IPS-18c (cell line): ENCODE measurements around the gene STK32C.
A peak's percentile ranks its signal among the peaks of the same experiment; 100 is the strongest.
"Not testable (repeated sequence)": the region's sequence is repeated elsewhere in the genome, so short reads cannot be mapped to it uniquely, and the experiment has no call there.

Experiments used
- H3K4me3 ChIP-seq: 2 replicates; pipeline ENCODE4 v1.7.0; 2013; ENCODE audit warnings: low read depth, mild to moderate bottlenecking, low read length, moderate library complexity; ENCODE audit not compliant: insufficient read depth
- H3K9me3 ChIP-seq: one replicate; pipeline ENCODE4 v1.6.1; 2013; ENCODE audit warnings: mild to moderate bottlenecking, low read length, moderate library complexity; ENCODE audit not compliant: control insufficient read depth, insufficient read depth

STK32C gene

GRCh38 chr10:132342553-132342952 lies 34.8 kb upstream of the STK32C start:
- no peak overlapping the region for H3K4me3 ChIP-seq

GRCh38 chr10:132341781-132342180 lies 34.0 kb upstream of the STK32C start:
- Histone ChIP-seq H3K9me3 (no peaks in the 10 kb centered on the region), H3K4me3 (no peak overlapping the region)

More at GRCh38 chr10:132342553-132342952, 34.8 kb upstream of the STK32C start:
- no peaks in the 10 kb centered on the region for H3K9me3 ChIP-seq

GRCh38 chr10:132341017-132341416 lies 33.3 kb upstream of the STK32C start:
- H3K9me3 ChIP-seq = no peaks in the 10 kb centered on the region
- H3K4me3 ChIP-seq = no peak overlapping the region

DNA sequence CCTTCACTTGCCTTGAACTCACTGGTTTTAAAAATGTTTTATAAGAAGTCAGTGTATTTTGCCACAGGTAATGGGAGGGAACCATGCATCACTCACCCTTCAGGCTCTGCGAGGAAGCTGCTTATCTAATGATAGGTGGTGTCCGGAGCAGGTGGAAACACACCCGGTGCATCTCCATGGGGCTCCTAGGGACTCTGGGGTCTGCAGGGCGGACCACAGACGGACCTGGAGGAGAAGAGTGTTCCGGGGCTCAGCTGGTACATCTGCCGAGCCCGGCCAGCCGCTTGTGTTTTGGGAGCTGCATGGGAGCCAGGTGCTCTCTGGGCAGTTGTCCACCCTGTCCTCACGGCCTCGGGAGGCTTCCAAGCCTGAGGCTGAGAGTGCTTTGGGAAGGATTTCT lies 31.5 kb upstream of the STK32C start:
- no peaks in the 10 kb centered on the region for H3K9me3 ChIP-seq
- H3K4me3 ChIP-seq = no peak overlapping the region

- Histone ChIP-seq H3K9me3 (no peaks in the 10 kb centered on the region), H3K4me3 (no peak overlapping the region)
These were observed 31.1 kb upstream of the STK32C start for GRCh38 chr10:132338876-132339275.

DNA sequence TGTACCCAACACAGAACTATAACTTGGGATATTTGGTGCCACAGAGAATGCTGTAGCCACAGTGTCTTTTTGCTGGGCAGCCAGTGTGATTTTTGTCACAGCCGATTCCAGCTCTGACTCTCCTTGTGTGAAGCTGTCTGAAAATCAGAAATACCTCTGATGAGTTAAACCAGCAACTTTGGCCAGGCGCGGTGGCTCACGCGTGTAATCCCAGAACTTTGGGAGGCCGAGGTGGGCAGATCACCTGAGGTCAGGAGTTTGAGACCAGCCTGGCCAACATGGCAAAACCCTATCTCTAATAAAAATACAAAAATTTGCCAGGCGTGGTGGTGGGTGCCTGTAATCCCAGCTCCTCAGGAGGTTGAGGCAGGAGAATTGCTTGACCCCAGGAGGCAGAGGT lies 30.1 kb upstream of the STK32C start:
- not testable (repeated sequence) for H3K9me3 ChIP-seq, H3K4me3 ChIP-seq

DNA sequence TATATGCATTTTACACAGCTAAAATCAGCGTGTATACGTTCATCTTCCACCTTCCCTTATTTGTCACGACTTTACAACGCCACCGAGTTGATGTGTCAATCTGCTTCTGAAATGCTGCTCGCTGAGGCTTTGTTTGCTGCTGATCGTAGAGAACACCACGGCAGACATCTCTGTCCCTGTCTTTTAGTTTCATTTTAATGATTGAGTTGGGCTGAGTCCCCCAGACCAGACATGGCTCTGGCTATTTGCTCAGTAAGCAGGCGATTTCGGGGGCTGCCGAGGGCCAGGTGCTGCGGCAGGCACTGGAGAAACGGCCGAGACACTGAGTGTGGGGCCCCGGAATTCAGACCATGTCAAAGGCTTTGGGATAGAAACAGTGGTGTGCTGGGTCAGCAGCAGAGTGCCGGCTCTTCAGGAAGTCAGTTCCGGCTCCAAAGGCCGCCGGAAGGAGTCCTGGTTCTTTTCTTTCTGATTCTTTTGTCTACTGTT lies 29.2 kb upstream of the STK32C start:
- no peaks in the 10 kb centered on the region for H3K9me3 ChIP-seq
- no peak overlapping the region for H3K4me3 ChIP-seq

GRCh38 chr10:132336064-132336746 lies 28.5 kb upstream of the STK32C start:
- Histone ChIP-seq H3K4me3 (no peak overlapping the region), H3K9me3 (no peaks in the 10 kb centered on the region)

DNA sequence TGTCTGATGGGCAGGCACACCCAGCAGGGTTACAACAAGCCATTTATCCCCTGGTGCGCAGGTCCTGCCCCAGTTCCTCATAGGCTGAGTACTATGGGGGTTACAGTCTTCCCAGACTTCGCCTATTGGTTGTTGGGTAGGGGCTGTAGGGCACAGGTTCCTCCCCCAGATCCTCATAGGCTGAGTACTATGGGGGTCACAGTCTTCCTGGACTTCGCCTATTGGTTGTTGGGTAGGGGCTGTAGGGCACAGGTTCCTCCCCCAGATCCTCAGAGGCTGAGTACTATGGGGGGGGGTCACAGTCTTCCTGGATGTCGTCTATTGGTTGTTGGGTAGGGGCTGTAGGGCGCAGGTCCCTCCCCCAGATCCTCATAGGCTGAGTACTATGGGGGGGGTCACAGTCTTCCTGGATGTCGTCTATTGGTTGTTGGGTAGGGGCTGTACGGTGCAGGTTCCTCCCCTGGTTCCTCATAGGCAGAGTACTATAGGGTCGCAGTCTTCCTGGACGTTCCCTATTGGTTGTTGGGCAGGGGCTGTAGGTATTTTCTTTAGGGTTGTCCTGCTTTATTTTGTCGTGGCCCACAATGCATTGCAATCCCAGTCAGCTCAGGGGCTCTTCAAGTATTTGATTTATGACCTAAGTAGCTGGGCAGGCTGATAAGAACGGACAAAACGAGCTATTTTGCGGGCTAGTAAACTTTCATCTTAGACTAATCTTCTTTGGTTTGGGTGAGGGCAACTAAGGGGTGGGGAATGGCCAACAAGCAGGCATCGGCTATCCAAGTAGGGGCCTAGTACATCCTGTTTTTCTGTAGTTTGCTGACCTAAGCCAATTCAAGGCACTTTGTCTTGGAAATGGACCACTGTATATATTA lies 27.7 kb upstream of the STK32C start:
- H3K4me3 ChIP-seq = no peak overlapping the region
- no peaks in the 10 kb centered on the region for H3K9me3 ChIP-seq

DNA sequence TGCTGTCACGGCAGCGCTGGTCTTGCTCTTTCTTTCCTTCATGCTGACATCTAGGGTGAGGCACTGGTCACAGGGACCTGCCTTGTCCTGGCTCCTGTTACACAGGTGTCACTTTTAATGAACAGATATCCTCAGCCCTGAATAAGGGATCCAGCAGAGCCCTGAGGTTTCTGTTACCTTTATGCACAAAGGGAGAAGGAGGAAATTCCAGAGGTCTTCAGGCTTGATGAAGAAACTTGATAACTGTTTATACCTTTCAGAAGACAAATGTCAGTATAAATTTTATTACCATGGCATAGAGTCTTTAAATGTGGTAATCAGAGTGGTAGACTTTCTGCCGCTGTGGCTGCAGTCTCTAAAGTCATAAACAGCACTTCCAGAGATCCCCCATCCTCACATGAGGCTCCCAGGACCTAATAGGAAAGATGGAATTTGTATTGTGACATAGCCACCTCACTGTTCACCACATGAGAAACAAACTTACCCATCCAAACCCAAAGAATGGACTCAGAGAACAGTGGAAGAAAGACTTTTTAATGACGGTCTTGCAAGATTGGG lies 27.0 kb upstream of the STK32C start:
- Histone ChIP-seq H3K9me3 (no peaks in the 10 kb centered on the region), H3K4me3 (no peak overlapping the region)

DNA sequence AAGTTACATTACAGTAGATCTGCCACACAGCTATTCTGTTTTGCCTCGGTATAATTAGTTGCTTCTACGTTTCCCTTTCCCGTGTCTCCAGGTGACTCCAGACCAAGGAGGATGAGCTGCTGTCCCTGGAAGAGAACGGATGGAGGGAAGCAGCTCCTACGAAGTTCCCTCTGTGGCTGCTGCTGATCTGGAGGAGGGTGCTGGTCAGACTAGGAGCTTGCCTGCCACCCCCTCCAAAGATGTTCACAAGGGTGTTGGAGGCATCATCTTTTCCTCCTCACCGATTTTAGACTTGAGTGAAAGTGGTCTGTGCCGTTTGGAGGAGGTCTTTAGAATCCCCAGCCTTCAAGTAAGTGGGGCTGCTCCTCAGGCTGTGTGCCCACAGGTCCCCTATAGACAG lies 25.6 kb upstream of the STK32C start:
- Histone ChIP-seq H3K9me3 (no peaks in the 10 kb centered on the region), H3K4me3 (no peak overlapping the region)

- Histone ChIP-seq H3K9me3 (no peaks in the 10 kb centered on the region), H3K4me3 (peak overlapping the region; percentile 54; the same call in 1 of the 2 replicates)
These were observed 24.6 kb upstream of the STK32C start for GRCh38 chr10:132332433-132332754.

- Histone ChIP-seq H3K9me3 (no peaks in the 10 kb centered on the region), H3K4me3 (peak within 1 kb of the TSS; percentile 73)
These were observed 24.1 kb upstream of the STK32C start, which contains the start of gene LRRC27 for GRCh38 chr10:132331601-132332432. TSS of gene LRRC27 (plus strand) at chr10:132332193. CDS start at chr10:132333525, 1,332 bp downstream.

- no peaks in the 10 kb centered on the region for H3K9me3 ChIP-seq
These were observed 22.7 kb upstream of the STK32C start for GRCh38 chr10:132330486-132330833.

GRCh38 chr10:132329565-132330485 lies 22.1 kb upstream of the STK32C start:
- H3K9me3 ChIP-seq = no peaks in the 10 kb centered on the region
- peak overlapping the region; percentile 9; the same call in 1 of the 2 replicates for H3K4me3 ChIP-seq

More at GRCh38 chr10:132330486-132330833, 22.7 kb upstream of the STK32C start:
- peak overlapping the region; percentile 20; the same call in 1 of the 2 replicates for H3K4me3 ChIP-seq

- no peak overlapping the region for H3K4me3 ChIP-seq
- no peaks in the 10 kb centered on the region for H3K9me3 ChIP-seq
These were observed 21.0 kb upstream of the STK32C start for GRCh38 chr10:132328738-132329137.
